Ovary (tissue), 3 donors: ENCODE data around the gene IFI44L.

Source experiments
- EP300 ChIP-seq: sonication (generic); formaldehyde crosslinking; IDR thresholded peaks from one replicate; pipeline ENCODE4 v1.6.1; 2017; ENCODE audit warnings: antibody characterized with exemption
- TF ChIP-seq, protein P1 (sequence below), 3 donors: fragments of 450-650 bp in 2 of 3; fragments of 200-600 bp in 1 of 3; IDR thresholded peaks; one replicate each; pipeline versions ENCODE4 v1.5.1 to v1.8.0; 2016 to 2022; ENCODE audit warnings: antibody characterized with exemption in 3 of 3, mild to moderate bottlenecking in 1 of 3
- donor health status: DM: no; HTN: no; CAD: no.

DNA sequence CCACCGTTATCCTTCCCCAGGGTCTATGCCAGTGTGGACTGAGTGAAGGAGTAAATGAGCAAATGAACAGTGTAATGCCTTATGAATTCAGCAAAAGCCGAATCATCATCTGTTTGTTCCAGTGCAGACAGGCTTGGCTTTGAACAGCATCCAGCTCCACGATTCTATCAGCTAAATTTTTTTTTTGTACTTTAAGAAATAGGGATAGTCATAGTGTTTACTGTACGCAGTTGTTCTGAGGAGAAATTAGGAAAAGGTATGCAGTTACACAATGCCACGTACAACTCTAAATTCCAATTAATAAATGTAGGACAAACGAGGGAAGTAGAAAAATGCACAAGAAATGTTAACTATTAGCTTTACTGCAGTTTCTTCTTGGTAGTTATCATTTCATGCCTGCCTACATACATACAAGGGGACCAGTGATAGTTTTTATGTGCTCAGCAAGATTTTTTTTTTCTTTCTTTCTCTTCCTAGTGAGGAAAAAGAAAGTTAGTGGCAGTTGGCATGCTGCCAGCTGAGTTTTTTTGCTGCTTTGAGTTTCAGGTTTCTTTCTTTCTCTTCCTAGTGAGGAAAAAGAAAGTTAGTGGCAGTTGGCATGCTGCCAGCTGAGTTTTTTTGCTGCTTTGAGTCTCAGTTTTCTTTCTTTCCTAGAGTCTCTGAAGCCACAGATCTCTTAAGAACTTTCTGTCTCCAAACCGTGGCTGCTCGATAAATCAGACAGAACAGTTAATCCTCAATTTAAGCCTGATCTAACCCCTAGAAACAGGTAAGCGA lies at the start of gene IFI44L:
- TF ChIP-seq, protein P1, sequence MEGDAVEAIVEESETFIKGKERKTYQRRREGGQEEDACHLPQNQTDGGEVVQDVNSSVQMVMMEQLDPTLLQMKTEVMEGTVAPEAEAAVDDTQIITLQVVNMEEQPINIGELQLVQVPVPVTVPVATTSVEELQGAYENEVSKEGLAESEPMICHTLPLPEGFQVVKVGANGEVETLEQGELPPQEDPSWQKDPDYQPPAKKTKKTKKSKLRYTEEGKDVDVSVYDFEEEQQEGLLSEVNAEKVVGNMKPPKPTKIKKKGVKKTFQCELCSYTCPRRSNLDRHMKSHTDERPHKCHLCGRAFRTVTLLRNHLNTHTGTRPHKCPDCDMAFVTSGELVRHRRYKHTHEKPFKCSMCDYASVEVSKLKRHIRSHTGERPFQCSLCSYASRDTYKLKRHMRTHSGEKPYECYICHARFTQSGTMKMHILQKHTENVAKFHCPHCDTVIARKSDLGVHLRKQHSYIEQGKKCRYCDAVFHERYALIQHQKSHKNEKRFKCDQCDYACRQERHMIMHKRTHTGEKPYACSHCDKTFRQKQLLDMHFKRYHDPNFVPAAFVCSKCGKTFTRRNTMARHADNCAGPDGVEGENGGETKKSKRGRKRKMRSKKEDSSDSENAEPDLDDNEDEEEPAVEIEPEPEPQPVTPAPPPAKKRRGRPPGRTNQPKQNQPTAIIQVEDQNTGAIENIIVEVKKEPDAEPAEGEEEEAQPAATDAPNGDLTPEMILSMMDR (IDR thresholded peaks at IDR 0.05): no peak
- TF ChIP-seq EP300: no peak
